ENCODE measurements around the gene PRSS23. TPM values are rescaled to one million over a fixed set of nuclear protein-coding genes. Genes with fewer than 3 reads are reported as not detected.
A peak's percentile ranks its signal among the peaks of the same experiment; 100 is the strongest.
"Not testable (repeated sequence)": the region's sequence is repeated elsewhere in the genome, so short reads cannot be mapped to it uniquely, and the experiment has no call there.

Gene PRSS23
- total and polyA plus RNA-seq, 7 donors: 2.3 to 17.8 (median 4.4) TPM

DNA sequence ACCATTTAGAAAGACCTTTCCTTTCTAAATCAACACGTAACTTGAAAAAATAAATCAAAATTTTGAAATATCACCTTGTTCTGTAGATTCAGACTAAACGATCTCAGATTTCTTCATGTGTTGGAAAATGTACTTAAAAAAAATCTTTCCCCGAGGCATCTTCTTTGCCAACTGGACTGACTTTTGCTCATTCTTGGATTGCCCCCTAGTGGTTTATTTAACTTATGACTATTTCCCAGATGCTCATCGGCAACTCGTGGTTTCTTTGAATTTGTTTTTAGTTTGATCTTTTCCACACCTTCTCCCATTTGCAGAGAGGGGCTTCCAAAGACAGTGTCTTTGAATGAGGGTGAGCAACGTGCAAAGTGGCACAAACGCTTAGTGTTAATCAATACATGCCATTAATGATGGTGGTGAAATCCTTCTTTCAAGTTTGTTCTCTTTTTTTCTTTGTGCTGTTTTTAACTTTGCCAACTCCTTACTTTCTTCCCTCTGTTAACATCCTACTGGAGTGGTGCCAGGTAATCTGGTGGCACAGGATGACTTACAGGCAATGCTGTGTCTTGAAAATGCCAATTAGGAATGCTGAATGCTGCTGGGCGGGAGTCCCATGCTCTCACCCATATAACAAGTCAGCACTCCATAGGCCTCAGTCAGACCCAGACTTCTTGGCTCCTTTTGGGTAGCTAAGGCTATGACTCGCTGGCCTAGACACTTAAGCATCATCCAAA is 18.3 kb downstream of the PRSS23 start:
- peak overlapping the region; percentile 25 for H3K4me3 ChIP-seq
- H3K4me1 ChIP-seq: peaks cover 33% of the 10 kb centered on the region
- TF ChIP-seq, protein P1, sequence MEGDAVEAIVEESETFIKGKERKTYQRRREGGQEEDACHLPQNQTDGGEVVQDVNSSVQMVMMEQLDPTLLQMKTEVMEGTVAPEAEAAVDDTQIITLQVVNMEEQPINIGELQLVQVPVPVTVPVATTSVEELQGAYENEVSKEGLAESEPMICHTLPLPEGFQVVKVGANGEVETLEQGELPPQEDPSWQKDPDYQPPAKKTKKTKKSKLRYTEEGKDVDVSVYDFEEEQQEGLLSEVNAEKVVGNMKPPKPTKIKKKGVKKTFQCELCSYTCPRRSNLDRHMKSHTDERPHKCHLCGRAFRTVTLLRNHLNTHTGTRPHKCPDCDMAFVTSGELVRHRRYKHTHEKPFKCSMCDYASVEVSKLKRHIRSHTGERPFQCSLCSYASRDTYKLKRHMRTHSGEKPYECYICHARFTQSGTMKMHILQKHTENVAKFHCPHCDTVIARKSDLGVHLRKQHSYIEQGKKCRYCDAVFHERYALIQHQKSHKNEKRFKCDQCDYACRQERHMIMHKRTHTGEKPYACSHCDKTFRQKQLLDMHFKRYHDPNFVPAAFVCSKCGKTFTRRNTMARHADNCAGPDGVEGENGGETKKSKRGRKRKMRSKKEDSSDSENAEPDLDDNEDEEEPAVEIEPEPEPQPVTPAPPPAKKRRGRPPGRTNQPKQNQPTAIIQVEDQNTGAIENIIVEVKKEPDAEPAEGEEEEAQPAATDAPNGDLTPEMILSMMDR (IDR thresholded peaks at IDR 0.05): peak; percentile 81
- intact Hi-C loops (cut with DNase I): loop anchor here (1.0 to 5.0 kb wide), 4 partner anchors 210 to 362 kb away; no protein-coding TSS in a partner anchor
- no peak for DNase-seq
- ATAC-seq: peak in 3 of 4 donors; percentile 43 to 72 (median 46)
- no peak overlapping the region for H3K27ac ChIP-seq
- H3K27me3 ChIP-seq (ENCODE audit: insufficient read depth in 3 of 3, low read length in 2 of 3): no peaks in the 10 kb centered on the region
- 13 to 14% (median 14%) methylated on average over 9 of the region's 9 CpGs for WGBS, 3 donors
- no peaks in the 10 kb centered on the region for H3K9me3 ChIP-seq
- H3K36me3 ChIP-seq (ENCODE audit: insufficient read depth in 1 of 2, low read depth in 1 of 2): no peaks in the 10 kb centered on the region

DNA sequence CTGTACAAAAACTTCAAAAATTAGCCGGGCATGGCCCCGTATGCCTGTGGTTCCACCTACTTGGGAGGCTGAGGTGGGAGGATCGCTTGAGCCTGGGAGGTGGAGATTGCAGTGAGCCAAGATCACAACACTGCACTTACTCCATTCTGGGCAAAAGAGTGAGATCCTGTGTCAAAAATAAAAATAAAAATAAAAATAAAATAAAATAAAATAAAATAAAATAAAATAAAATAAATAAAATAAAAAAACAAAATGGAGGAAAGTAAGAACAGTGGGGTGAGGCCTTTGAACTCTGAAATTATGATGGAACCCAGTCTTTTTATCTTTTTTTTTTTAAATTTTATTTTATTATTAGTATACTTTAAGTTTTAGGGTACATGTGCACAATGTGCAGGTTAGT is 23.8 kb downstream of the PRSS23 start:
- H3K27me3 ChIP-seq (ENCODE audit: insufficient read depth in 3 of 3, low read length in 2 of 3); H3K27ac ChIP-seq; ATAC-seq; H3K4me3 ChIP-seq; intact Hi-C loops (cut with DNase I); DNase-seq; H3K9me3 ChIP-seq; H3K36me3 ChIP-seq (ENCODE audit: insufficient read depth in 1 of 2, low read depth in 1 of 2); H3K4me1 ChIP-seq: not testable (repeated sequence)
- 97 to 99% (median 98%) methylated on average over 3 of the region's 3 CpGs for WGBS, 3 donors

GRCh38 chr11:86834376-86834775 is 34.0 kb downstream of the PRSS23 start:
- intact Hi-C loops (cut with DNase I); H3K27me3 ChIP-seq (ENCODE audit: insufficient read depth in 3 of 3, low read length in 2 of 3); H3K4me3 ChIP-seq; H3K9me3 ChIP-seq; H3K4me1 ChIP-seq; DNase-seq; ATAC-seq; H3K27ac ChIP-seq; H3K36me3 ChIP-seq (ENCODE audit: insufficient read depth in 1 of 2, low read depth in 1 of 2): not testable (repeated sequence)
- 93 to 94% (median 94%) methylated on average over 6 of the region's 6 CpGs for WGBS, 3 donors

- 85 to 90% (median 87%) methylated on average over 4 of the region's 4 CpGs for WGBS, 3 donors
- ATAC-seq; DNase-seq; H3K4me3 ChIP-seq; H3K4me1 ChIP-seq; H3K9me3 ChIP-seq; H3K27me3 ChIP-seq (ENCODE audit: insufficient read depth in 3 of 3, low read length in 2 of 3); H3K36me3 ChIP-seq (ENCODE audit: insufficient read depth in 1 of 2, low read depth in 1 of 2); intact Hi-C loops (cut with DNase I); H3K27ac ChIP-seq: not testable (repeated sequence)
These were observed 44.6 kb downstream of the PRSS23 start for GRCh38 chr11:86844762-86845508.

DNA sequence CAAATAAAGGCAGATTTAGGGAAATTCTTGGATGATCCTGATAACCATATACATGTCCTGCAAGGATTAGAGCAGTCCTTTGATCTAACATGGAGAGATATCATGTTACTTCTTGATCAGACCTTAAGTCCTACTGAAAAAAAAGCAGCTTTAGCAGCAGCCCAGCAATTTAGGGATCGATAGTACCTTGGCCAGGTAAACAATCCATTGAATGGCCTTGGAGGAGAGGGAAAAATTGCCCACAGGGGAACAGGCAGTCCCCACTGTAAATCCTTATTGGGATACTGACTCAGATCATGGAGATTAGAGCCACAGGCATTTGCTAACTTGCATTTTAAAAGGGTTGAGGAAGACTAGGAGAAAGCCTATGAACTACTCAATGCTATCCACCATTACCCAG is 47.8 kb downstream of the PRSS23 start:
- intact Hi-C loops (cut with DNase I): no loop called here
- Histone ChIP-seq H3K4me1 (no peaks in the 10 kb centered on the region), H3K27ac (no peak overlapping the region), H3K27me3 (ENCODE audit: insufficient read depth in 3 of 3, low read length in 2 of 3) (no peaks in the 10 kb centered on the region), H3K36me3 (ENCODE audit: insufficient read depth in 1 of 2, low read depth in 1 of 2) (no peaks in the 10 kb centered on the region), H3K4me3 (no peak overlapping the region), H3K9me3 (no peaks in the 10 kb centered on the region)
- 50 to 79% (median 76%) methylated on average over 1 of the region's 1 CpG for WGBS, 3 donors
- ATAC-seq (no peak), DNase-seq (no peak)
- TF ChIP-seq, protein P1 (IDR thresholded peaks at IDR 0.05): no peak

DNA sequence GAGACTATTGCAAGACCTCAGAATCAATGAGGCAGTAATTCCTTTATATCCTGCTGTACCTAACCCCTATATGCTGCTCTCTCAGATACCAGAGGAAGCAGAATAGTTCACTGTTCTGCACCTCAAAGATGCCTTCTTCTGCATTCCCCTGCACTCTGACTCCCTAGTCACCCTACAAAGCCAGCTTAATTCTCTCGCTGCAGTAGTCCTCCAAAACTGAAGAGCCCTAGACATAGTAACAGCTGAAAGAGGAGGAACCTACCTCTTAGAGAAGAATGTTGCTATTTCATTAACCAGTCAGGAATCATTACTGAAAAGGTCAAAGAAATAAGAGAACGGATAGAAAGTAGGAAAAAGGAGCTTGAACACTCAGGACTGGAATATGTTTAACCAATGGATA is 49.3 kb downstream of the PRSS23 start:
- Histone ChIP-seq H3K4me1 (no peaks in the 10 kb centered on the region), H3K27ac (no peak overlapping the region), H3K4me3 (no peak overlapping the region), H3K9me3 (no peaks in the 10 kb centered on the region), H3K36me3 (ENCODE audit: insufficient read depth in 1 of 2, low read depth in 1 of 2) (no peaks in the 10 kb centered on the region), H3K27me3 (ENCODE audit: insufficient read depth in 3 of 3, low read length in 2 of 3) (no peaks in the 10 kb centered on the region)
- TF ChIP-seq, protein P1 (IDR thresholded peaks at IDR 0.05): no peak
- no peak for DNase-seq
- intact Hi-C loops (cut with DNase I): no loop called here
- 94 to 98% (median 96%) methylated on average over 2 of the region's 2 CpGs for WGBS, 3 donors
- no peak for ATAC-seq

Data from psoas muscle (tissue), 8 donors.